T-helper 2 cell treated with Interferon-gamma antibody and Interleukin-4, amounts not matched to agents 5 μg/mL and 100 μg/mL, for 36 hours (primary cell): ENCODE measurements around the gene KIAA0232.
"Not testable (repeated sequence)": the region's sequence is repeated elsewhere in the genome, so short reads cannot be mapped to it uniquely, and the experiment has no call there.

ENCODE experiments used
- DNase-seq: peaks from one replicate; pipeline ENCODE4 v3.0.0; 2021; ENCODE audit warnings: low spot score
- H3K27ac Mint-ChIP-seq: one replicate; pipeline ENCODE4 v1.8.0; 2021; ENCODE audit warnings: mild to moderate bottlenecking, mixed read lengths
- H3K27me3 Mint-ChIP-seq: one replicate; pipeline ENCODE4 v1.8.0; 2021; ENCODE audit warnings: low read depth, mixed read lengths
- H3K36me3 Mint-ChIP-seq: one replicate; pipeline ENCODE4 v1.8.0; 2021; ENCODE audit warnings: low read depth, mixed read lengths
- H3K4me1 Mint-ChIP-seq: one replicate; pipeline ENCODE4 v1.8.0; 2021; ENCODE audit warnings: low read depth, mixed read lengths
- H3K4me3 Mint-ChIP-seq: one replicate; pipeline ENCODE4 v1.8.0; 2022; ENCODE audit warnings: mild to moderate bottlenecking, moderate library complexity, mixed read lengths
- H3K9me3 Mint-ChIP-seq: one replicate; pipeline ENCODE4 v1.8.0; 2021; ENCODE audit warnings: mixed read lengths

KIAA0232 gene

GRCh38 chr4:6795821-6796220 is 13.3 kb downstream of the KIAA0232 start:
- Mint-ChIP-seq H3K4me1 (peaks cover 37% of the 10 kb centered on the region), H3K9me3 (peaks cover 6% of the 10 kb centered on the region), H3K27ac (no peak overlapping the region), H3K4me3 (no peak overlapping the region), H3K36me3 (peaks cover 20% of the 10 kb centered on the region), H3K27me3 (no peaks in the 10 kb centered on the region)
- DNase-seq: no peak

- not testable (repeated sequence) for H3K9me3 Mint-ChIP-seq, DNase-seq, H3K27ac Mint-ChIP-seq, H3K4me3 Mint-ChIP-seq, H3K36me3 Mint-ChIP-seq, H3K27me3 Mint-ChIP-seq
- peaks cover 27% of the 10 kb centered on the region for H3K4me1 Mint-ChIP-seq
Observed at GRCh38 chr4:6797368-6797767, 14.8 kb downstream of the KIAA0232 start.

GRCh38 chr4:6799091-6799490 is 16.6 kb downstream of the KIAA0232 start:
- H3K27ac Mint-ChIP-seq: no peak overlapping the region

GRCh38 chr4:6802025-6802424 is 19.5 kb downstream of the KIAA0232 start:
- H3K9me3 Mint-ChIP-seq: no peaks in the 10 kb centered on the region
- DNase-seq: no peak
- peaks cover 9% of the 10 kb centered on the region for H3K4me1 Mint-ChIP-seq
- H3K27me3 Mint-ChIP-seq: no peaks in the 10 kb centered on the region
- H3K36me3 Mint-ChIP-seq: peaks cover 1% of the 10 kb centered on the region
- no peak overlapping the region for H3K27ac Mint-ChIP-seq
- H3K4me3 Mint-ChIP-seq: no peak overlapping the region

More at GRCh38 chr4:6799091-6799490, 16.6 kb downstream of the KIAA0232 start:
- Mint-ChIP-seq H3K36me3 (peaks cover 11% of the 10 kb centered on the region), H3K4me3 (no peak overlapping the region), H3K27me3 (no peaks in the 10 kb centered on the region), H3K4me1 (peaks cover 21% of the 10 kb centered on the region), H3K9me3 (no peaks in the 10 kb centered on the region)
- DNase-seq: no peak

GRCh38 chr4:6802626-6803025 is 20.1 kb downstream of the KIAA0232 start:
- peaks cover 9% of the 10 kb centered on the region for H3K4me1 Mint-ChIP-seq
- H3K27me3 Mint-ChIP-seq: no peaks in the 10 kb centered on the region
- H3K27ac Mint-ChIP-seq: no peak overlapping the region
- H3K36me3 Mint-ChIP-seq: peaks cover 1% of the 10 kb centered on the region
- no peak overlapping the region for H3K4me3 Mint-ChIP-seq
- H3K9me3 Mint-ChIP-seq: no peaks in the 10 kb centered on the region
- DNase-seq: no peak

GRCh38 chr4:6803246-6803645 is 20.7 kb downstream of the KIAA0232 start:
- no peaks in the 10 kb centered on the region for H3K27me3 Mint-ChIP-seq
- no peak overlapping the region for H3K27ac Mint-ChIP-seq
- H3K4me1 Mint-ChIP-seq: peaks cover 9% of the 10 kb centered on the region
- no peaks in the 10 kb centered on the region for H3K9me3 Mint-ChIP-seq
- no peak overlapping the region for H3K4me3 Mint-ChIP-seq
- no peak for DNase-seq
- H3K36me3 Mint-ChIP-seq: peaks cover 1% of the 10 kb centered on the region

- DNase-seq: no peak
- Mint-ChIP-seq H3K27me3 (no peaks in the 10 kb centered on the region), H3K9me3 (no peaks in the 10 kb centered on the region), H3K27ac (no peak overlapping the region), H3K4me1 (peaks cover 3% of the 10 kb centered on the region), H3K36me3 (peaks cover 1% of the 10 kb centered on the region), H3K4me3 (no peak overlapping the region)
Observed at GRCh38 chr4:6804082-6804752, 21.7 kb downstream of the KIAA0232 start.

GRCh38 chr4:6806924-6807626 is 24.5 kb downstream of the KIAA0232 start:
- H3K27me3 Mint-ChIP-seq: no peaks in the 10 kb centered on the region
- peaks cover 1% of the 10 kb centered on the region for H3K36me3 Mint-ChIP-seq
- H3K4me1 Mint-ChIP-seq: peaks cover 2% of the 10 kb centered on the region
- no peak for DNase-seq
- H3K4me3 Mint-ChIP-seq: no peak overlapping the region
- no peaks in the 10 kb centered on the region for H3K9me3 Mint-ChIP-seq
- no peak overlapping the region for H3K27ac Mint-ChIP-seq

GRCh38 chr4:6808259-6808658 is 25.7 kb downstream of the KIAA0232 start:
- Mint-ChIP-seq H3K27me3 (no peaks in the 10 kb centered on the region), H3K4me3 (no peak overlapping the region), H3K27ac (no peak overlapping the region), H3K36me3 (peaks cover 1% of the 10 kb centered on the region), H3K9me3 (no peaks in the 10 kb centered on the region), H3K4me1 (peaks cover 2% of the 10 kb centered on the region)
- no peak for DNase-seq

GRCh38 chr4:6811165-6811564 is 28.6 kb downstream of the KIAA0232 start:
- H3K36me3 Mint-ChIP-seq: peaks cover 4% of the 10 kb centered on the region

GRCh38 chr4:6812766-6813165 is 30.2 kb downstream of the KIAA0232 start:
- Mint-ChIP-seq H3K9me3 (no peaks in the 10 kb centered on the region), H3K36me3 (peaks cover 10% of the 10 kb centered on the region), H3K4me3 (no peak overlapping the region), H3K4me1 (peaks cover 4% of the 10 kb centered on the region), H3K27ac (no peak overlapping the region), H3K27me3 (no peaks in the 10 kb centered on the region)
- no peak for DNase-seq

More at GRCh38 chr4:6811165-6811564, 28.6 kb downstream of the KIAA0232 start:
- no peak overlapping the region for H3K27ac Mint-ChIP-seq
- H3K9me3 Mint-ChIP-seq: no peaks in the 10 kb centered on the region
- no peak overlapping the region for H3K4me3 Mint-ChIP-seq
- H3K27me3 Mint-ChIP-seq: no peaks in the 10 kb centered on the region
- peaks cover 2% of the 10 kb centered on the region for H3K4me1 Mint-ChIP-seq
- DNase-seq: no peak

GRCh38 chr4:6813725-6814124 is 31.2 kb downstream of the KIAA0232 start:
- peaks cover 6% of the 10 kb centered on the region for H3K9me3 Mint-ChIP-seq

GRCh38 chr4:6815029-6815836 is 32.7 kb downstream of the KIAA0232 start:
- H3K4me3 Mint-ChIP-seq: no peak overlapping the region
- DNase-seq: no peak
- H3K36me3 Mint-ChIP-seq: peaks cover 29% of the 10 kb centered on the region
- peaks cover 4% of the 10 kb centered on the region for H3K4me1 Mint-ChIP-seq
- no peak overlapping the region for H3K27ac Mint-ChIP-seq
- peaks cover 21% of the 10 kb centered on the region for H3K9me3 Mint-ChIP-seq
- no peaks in the 10 kb centered on the region for H3K27me3 Mint-ChIP-seq

More at GRCh38 chr4:6813725-6814124, 31.2 kb downstream of the KIAA0232 start:
- no peak for DNase-seq
- H3K4me3 Mint-ChIP-seq: no peak overlapping the region
- no peaks in the 10 kb centered on the region for H3K27me3 Mint-ChIP-seq
- H3K27ac Mint-ChIP-seq: no peak overlapping the region
- H3K4me1 Mint-ChIP-seq: peaks cover 4% of the 10 kb centered on the region
- peaks cover 18% of the 10 kb centered on the region for H3K36me3 Mint-ChIP-seq

GRCh38 chr4:6819295-6819694 is 36.8 kb downstream of the KIAA0232 start:
- no peak overlapping the region for H3K27ac Mint-ChIP-seq
- H3K36me3 Mint-ChIP-seq: peaks cover 36% of the 10 kb centered on the region
- no peak for DNase-seq
- no peak overlapping the region for H3K4me3 Mint-ChIP-seq
- no peaks in the 10 kb centered on the region for H3K27me3 Mint-ChIP-seq
- peaks cover 2% of the 10 kb centered on the region for H3K4me1 Mint-ChIP-seq
- peaks cover 36% of the 10 kb centered on the region for H3K9me3 Mint-ChIP-seq
